Parathyroid adenoma (tissue), 2 donors: Measurements from ENCODE around the gene CLCN1.

ENCODE experiments used
- H2AFZ ChIP-seq: fragments of 300-600 bp; sonication (generic); one replicate; pipeline ENCODE4 v1.7.0; 2017; ENCODE audit warnings: antibody characterized with exemption, mild to moderate bottlenecking
- H3K27ac ChIP-seq: fragments of 300-600 bp; sonication (generic); one replicate; pipeline ENCODE4 v1.7.0; 2017
- H3K27me3 ChIP-seq: fragments of 300-600 bp; sonication (generic); one replicate; pipeline ENCODE4 v1.7.0; 2017; ENCODE audit warnings: low read length; ENCODE audit not compliant: control insufficient read depth, insufficient read depth
- H3K36me3 ChIP-seq: fragments of 300-600 bp; sonication (generic); one replicate; pipeline ENCODE4 v1.7.0; 2017; ENCODE audit warnings: low read length; ENCODE audit not compliant: control insufficient read depth, insufficient read depth
- H3K4me1 ChIP-seq: fragments of 300-600 bp; sonication (generic); one replicate; pipeline ENCODE4 v1.7.0; 2017; ENCODE audit warnings: control low read depth
- H3K4me2 ChIP-seq: fragments of 300-600 bp; sonication (generic); one replicate; pipeline ENCODE4 v1.7.0; 2017; ENCODE audit warnings: low read length
- H3K4me3 ChIP-seq: fragments of 300-600 bp; sonication (generic); one replicate; pipeline ENCODE4 v1.7.0; 2017; ENCODE audit warnings: low read depth, low read length
- H3K79me2 ChIP-seq: fragments of 300-600 bp; sonication (generic); one replicate; pipeline ENCODE4 v1.7.0; 2017; ENCODE audit warnings: control low read depth
- H3K9ac ChIP-seq: fragments of 300-600 bp; sonication (generic); one replicate; pipeline ENCODE4 v1.7.0; 2017; ENCODE audit warnings: mild to moderate bottlenecking
- H3K9me3 ChIP-seq: fragments of 300-600 bp; sonication (generic); one replicate; pipeline ENCODE4 v1.7.0; 2017; ENCODE audit warnings: low read length; ENCODE audit not compliant: control insufficient read depth
- CTCF ChIP-seq: fragments of 300-600 bp; sonication (generic); IDR thresholded peaks from one replicate; pipeline ENCODE4 v1.7.0; 2017; ENCODE audit warnings: antibody characterized with exemption, mild to moderate bottlenecking
- donor health status: primary hyperparathyroidism.

CLCN1 gene

GRCh38 chr7:143329471-143330170 lies 13.7 kb downstream of the CLCN1 start:
- Histone ChIP-seq H3K4me2 (no peak overlapping the region), H3K4me1 (no peaks in the 10 kb centered on the region), H2AFZ (no peak overlapping the region), H3K9ac (no peak overlapping the region), H3K36me3 (no peaks in the 10 kb centered on the region), H3K4me3 (no peak overlapping the region), H3K27ac (no peak overlapping the region), H3K27me3 (no peaks in the 10 kb centered on the region), H3K79me2 (no peaks in the 10 kb centered on the region), H3K9me3 (no peaks in the 10 kb centered on the region)
- TF ChIP-seq CTCF: no peak

GRCh38 chr7:143331179-143331801 lies 15.4 kb downstream of the CLCN1 start:
- Histone ChIP-seq H2AFZ (no peak overlapping the region), H3K36me3 (no peaks in the 10 kb centered on the region), H3K4me2 (no peak overlapping the region), H3K27me3 (no peaks in the 10 kb centered on the region), H3K4me3 (no peak overlapping the region), H3K9ac (no peak overlapping the region), H3K4me1 (no peaks in the 10 kb centered on the region), H3K27ac (no peak overlapping the region), H3K79me2 (no peaks in the 10 kb centered on the region), H3K9me3 (no peaks in the 10 kb centered on the region)
- no peak for TF ChIP-seq CTCF

- H3K27me3 ChIP-seq: no peaks in the 10 kb centered on the region
- H3K79me2 ChIP-seq: no peaks in the 10 kb centered on the region
- H3K9me3 ChIP-seq: no peaks in the 10 kb centered on the region
- H2AFZ ChIP-seq: no peak overlapping the region
- H3K36me3 ChIP-seq: no peaks in the 10 kb centered on the region
- TF ChIP-seq CTCF: no peak
- H3K9ac ChIP-seq: no peak overlapping the region
- H3K4me2 ChIP-seq: no peak overlapping the region
- no peak overlapping the region for H3K4me3 ChIP-seq
- no peaks in the 10 kb centered on the region for H3K4me1 ChIP-seq
- no peak overlapping the region for H3K27ac ChIP-seq
Observed at GRCh38 chr7:143334244-143334643, 18.3 kb downstream of the CLCN1 start.

GRCh38 chr7:143337216-143337615 lies 21.3 kb downstream of the CLCN1 start:
- no peak for TF ChIP-seq CTCF
- no peaks in the 10 kb centered on the region for H3K4me1 ChIP-seq
- H3K9me3 ChIP-seq: no peaks in the 10 kb centered on the region
- no peak overlapping the region for H3K4me2 ChIP-seq
- H3K9ac ChIP-seq: no peak overlapping the region
- no peaks in the 10 kb centered on the region for H3K79me2 ChIP-seq
- H3K36me3 ChIP-seq: no peaks in the 10 kb centered on the region
- H2AFZ ChIP-seq: no peak overlapping the region
- no peak overlapping the region for H3K4me3 ChIP-seq
- no peak overlapping the region for H3K27ac ChIP-seq
- no peaks in the 10 kb centered on the region for H3K27me3 ChIP-seq

GRCh38 chr7:143341842-143342241 lies 25.9 kb downstream of the CLCN1 start:
- no peak overlapping the region for H2AFZ ChIP-seq
- no peaks in the 10 kb centered on the region for H3K27me3 ChIP-seq
- no peak overlapping the region for H3K4me3 ChIP-seq
- H3K79me2 ChIP-seq: no peaks in the 10 kb centered on the region
- peaks cover 4% of the 10 kb centered on the region for H3K4me1 ChIP-seq
- H3K4me2 ChIP-seq: no peak overlapping the region
- H3K9ac ChIP-seq: no peak overlapping the region
- no peaks in the 10 kb centered on the region for H3K36me3 ChIP-seq
- H3K27ac ChIP-seq: no peak overlapping the region
- no peak for TF ChIP-seq CTCF
- no peaks in the 10 kb centered on the region for H3K9me3 ChIP-seq
